ENCODE results near the gene OR2T1.
"Not testable (repeated sequence)": the region's sequence is repeated elsewhere in the genome, so short reads cannot be mapped to it uniquely, and the experiment has no call there.

The OR2T1 gene

GRCh38 chr1:248402748-248403147, at the start of gene OR2T1:
TSS of gene OR2T1 (plus strand) at chr1:248403048. CDS start at chr1:248406148, 3,100 bp downstream.
- DNase-seq (ENCODE audit: low read depth in 1 of 2, low spot score in 1 of 2): no peak

- no peak for DNase-seq (ENCODE audit: low read depth in 1 of 2, low spot score in 1 of 2)
Measured at GRCh38 chr1:248359415-248359814, 43.4 kb upstream of the OR2T1 start.

GRCh38 chr1:248361121-248361715, 41.6 kb upstream of the OR2T1 start, which contains the start of gene OR2T4:
TSS of gene OR2T4 (plus strand) at chr1:248361665. CDS start at chr1:248361665, 0 bp downstream.
- no peak for DNase-seq (ENCODE audit: low read depth in 1 of 2, low spot score in 1 of 2)

GRCh38 chr1:248366609-248367008, 36.2 kb upstream of the OR2T1 start:
- DNase-seq (ENCODE audit: low read depth in 1 of 2, low spot score in 1 of 2): no peak

GRCh38 chr1:248372394-248372793, 30.5 kb upstream of the OR2T1 start:
- DNase-seq (ENCODE audit: low read depth in 1 of 2, low spot score in 1 of 2): no peak

DNA sequence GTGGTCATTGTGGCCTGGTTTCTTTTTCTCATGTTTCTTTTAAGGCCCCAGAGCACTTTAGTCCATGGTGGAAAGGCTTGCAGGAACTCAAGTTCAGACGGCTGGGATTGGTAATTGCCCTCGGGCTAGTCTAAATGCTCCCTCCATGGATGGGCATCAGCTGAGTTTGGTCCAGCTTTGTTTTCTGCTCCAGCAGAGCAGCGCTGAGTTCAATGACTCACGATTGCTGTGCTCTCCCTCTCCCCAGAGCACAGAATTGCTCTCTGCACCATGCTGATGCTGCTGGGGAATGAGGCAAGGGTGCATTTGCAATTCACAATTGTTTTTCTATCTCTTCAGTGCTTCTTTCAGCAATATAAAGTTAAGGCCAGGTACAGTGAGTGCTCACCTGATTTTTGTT, 29.1 kb upstream of the OR2T1 start:
- DNase-seq (ENCODE audit: low read depth in 1 of 2, low spot score in 1 of 2): no peak

GRCh38 chr1:248375446-248375845, 27.4 kb upstream of the OR2T1 start, which contains the start of gene OR2T6:
TSS of gene OR2T6 (plus strand) at chr1:248375746. CDS start at chr1:248387609, 11,863 bp downstream.
- no peak for DNase-seq (ENCODE audit: low read depth in 1 of 2, low spot score in 1 of 2)

- no peak for DNase-seq (ENCODE audit: low read depth in 1 of 2, low spot score in 1 of 2)
Measured at GRCh38 chr1:248376916-248377315, 25.9 kb upstream of the OR2T1 start.

GRCh38 chr1:248380854-248381253, 22.0 kb upstream of the OR2T1 start:
- DNase-seq (ENCODE audit: low read depth in 1 of 2, low spot score in 1 of 2): no peak

DNA sequence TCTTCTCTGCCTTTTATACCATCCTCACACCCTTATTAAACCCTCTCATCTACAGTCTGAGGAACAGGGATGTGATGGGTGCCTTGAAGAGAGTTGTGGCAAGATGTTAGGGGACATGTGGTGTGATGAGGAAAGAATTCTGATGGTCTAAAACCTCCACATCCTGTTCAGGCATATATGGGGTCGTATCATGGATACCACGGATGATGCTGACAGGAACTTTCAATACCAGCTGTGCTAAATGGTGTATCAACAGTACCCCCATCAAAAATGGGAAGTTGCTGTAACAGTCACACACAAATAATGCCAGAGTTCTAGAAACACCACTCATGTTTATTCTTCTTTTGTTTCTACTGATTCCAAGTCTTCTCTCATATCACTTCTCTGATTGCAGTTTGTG, 14.4 kb upstream of the OR2T1 start:
- DNase-seq (ENCODE audit: low read depth in 1 of 2, low spot score in 1 of 2): no peak

GRCh38 chr1:248393050-248393449, 9.8 kb upstream of the OR2T1 start:
- no peak for DNase-seq (ENCODE audit: low read depth in 1 of 2, low spot score in 1 of 2)

- no peak for DNase-seq (ENCODE audit: low read depth in 1 of 2, low spot score in 1 of 2)
Measured at GRCh38 chr1:248404024-248404423, 1.2 kb downstream of the OR2T1 start.

DNA sequence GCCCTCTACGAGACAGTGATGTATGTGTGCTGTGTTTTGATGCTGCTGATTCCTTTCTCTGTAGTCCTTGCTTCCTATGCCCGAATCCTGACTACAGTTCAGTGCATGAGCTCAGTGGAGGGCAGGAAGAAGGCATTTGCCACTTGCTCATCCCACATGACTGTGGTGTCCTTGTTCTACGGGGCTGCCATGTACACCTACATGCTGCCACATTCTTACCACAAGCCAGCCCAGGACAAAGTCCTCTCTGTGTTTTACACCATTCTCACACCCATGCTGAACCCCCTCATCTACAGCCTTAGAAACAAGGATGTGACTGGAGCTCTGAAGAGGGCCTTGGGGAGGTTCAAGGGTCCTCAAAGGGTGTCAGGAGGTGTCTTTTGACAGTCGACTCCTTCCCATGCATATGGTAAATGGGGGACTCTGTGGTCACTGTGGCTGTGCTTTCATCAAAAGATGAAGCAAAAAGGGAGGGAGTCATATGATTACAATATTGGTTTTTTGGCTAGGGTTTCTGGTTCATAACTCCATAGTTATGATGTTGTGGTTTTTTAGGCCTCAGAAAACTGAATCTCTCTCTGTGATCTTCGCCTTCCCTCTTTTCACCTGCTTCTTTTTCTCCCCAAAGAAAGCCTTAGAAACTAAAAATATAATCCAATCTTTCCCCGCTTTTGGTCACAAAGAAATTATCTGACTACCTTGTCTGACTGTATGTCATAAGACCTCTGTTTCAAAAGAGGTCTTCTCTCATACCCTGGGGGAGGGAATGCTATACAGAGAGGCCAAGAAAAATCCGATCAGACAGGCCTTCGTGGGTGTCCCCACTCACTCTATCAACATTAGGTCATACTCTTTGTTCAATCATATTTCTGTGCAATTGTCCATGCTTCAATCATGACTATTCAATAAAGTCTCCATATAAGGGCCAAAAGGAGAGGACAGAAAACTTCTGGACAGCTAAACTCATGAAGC, 4.2 kb downstream of the OR2T1 start:
- DNase-seq (ENCODE audit: low read depth in 1 of 2, low spot score in 1 of 2): no peak

DNA sequence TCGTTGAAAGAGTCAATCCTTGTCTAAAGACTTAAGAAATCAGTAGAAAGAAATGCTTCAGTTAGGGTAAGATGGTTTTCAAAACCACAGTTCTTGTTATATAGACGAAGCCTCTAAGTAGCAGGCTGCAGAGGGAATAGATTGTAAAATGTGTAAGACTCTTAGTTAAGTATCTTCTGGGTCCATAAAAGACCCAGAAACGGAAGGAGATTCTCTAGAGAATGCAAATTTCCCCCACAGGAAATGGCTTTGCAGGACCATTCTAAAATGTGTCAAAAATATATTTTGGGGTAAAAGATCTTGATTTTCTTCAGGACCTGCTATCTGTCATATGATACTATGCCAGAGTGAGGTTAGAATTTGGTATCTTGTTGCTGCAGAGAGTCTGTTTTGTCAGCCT, 13.4 kb downstream of the OR2T1 start:
- no peak for DNase-seq (ENCODE audit: low read depth in 1 of 2, low spot score in 1 of 2)

DNA sequence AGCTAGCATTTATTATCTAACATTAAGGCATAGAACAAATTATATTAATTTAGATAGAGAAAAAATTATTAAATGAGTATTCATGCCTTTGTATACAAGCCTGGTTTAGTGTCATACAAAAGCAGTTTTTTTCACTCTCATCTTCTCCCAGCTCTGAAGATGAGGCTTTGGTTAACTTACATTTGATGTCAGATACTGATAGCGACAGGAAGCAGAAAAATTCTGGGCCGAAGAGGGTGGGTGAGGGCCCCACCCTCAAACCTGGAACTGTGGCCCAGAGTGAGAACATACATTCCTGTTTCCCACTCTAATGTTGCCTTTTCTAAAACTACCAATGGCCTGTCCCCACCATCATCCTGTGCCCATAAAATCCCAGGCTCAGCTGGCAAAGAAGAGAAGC, 15.0 kb downstream of the OR2T1 start:
- no peak for DNase-seq (ENCODE audit: low read depth in 1 of 2, low spot score in 1 of 2)

GRCh38 chr1:248421384-248421783, 18.5 kb downstream of the OR2T1 start:
- no peak for DNase-seq (ENCODE audit: low read depth in 1 of 2, low spot score in 1 of 2)

GRCh38 chr1:248427526-248428191, 24.8 kb downstream of the OR2T1 start:
- DNase-seq (ENCODE audit: low read depth in 1 of 2, low spot score in 1 of 2): not testable (repeated sequence)

GRCh38 chr1:248428192-248428533, 25.3 kb downstream of the OR2T1 start:
- not testable (repeated sequence) for DNase-seq (ENCODE audit: low read depth in 1 of 2, low spot score in 1 of 2)

- DNase-seq (ENCODE audit: low read depth in 1 of 2, low spot score in 1 of 2): not testable (repeated sequence)
Measured at GRCh38 chr1:248431683-248432082, 28.8 kb downstream of the OR2T1 start.

DNA sequence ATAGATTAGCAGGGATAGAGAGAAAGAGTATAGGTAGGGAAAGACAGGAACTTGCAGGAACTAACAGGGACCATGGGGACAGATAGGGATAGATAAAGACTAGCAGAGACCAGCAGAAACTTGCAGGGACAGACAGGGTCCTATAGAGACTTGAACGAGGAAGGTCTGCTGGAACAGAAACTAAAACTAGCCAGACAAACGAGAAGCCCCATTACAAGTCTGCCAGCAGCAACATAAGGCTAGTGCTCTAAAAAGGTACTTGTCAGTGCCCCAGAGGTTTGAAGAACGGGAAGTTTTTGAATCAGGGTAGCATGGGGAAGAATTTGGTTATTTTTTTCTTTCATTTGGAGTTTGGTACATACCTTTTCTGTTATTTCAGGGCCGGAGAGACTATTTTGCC, 29.4 kb downstream of the OR2T1 start:
- not testable (repeated sequence) for DNase-seq (ENCODE audit: low read depth in 1 of 2, low spot score in 1 of 2)

DNA sequence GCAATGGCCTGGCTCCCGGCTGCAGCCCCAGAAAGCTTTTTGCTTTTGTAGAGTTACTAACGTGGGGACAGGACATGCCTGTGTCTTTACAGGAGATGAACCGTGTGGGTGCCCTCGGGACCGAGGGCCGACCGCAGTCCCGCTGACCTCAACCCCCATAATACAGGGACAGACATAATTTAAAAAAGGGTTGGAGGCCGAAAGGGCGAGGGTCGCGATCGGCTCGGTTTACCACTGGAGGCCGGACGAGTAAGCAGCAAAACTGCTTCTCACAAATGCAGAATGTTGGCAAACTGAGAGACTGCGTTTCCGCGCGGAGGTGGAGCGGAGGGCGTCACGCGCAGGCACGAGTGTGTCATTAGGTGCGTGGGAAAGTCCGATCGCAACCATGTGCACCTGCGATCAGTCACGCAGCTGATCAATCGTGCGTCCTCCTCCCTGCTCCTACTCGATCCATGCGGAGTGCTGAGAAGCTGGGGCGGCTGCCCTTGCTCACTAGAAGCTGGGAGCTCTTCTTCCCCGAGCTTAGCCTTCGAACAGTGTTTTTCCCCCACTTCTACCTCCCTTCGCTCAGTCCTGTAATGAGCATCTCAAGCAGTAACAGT, 31.1 kb downstream of the OR2T1 start:
- not testable (repeated sequence) for DNase-seq (ENCODE audit: low read depth in 1 of 2, low spot score in 1 of 2)
